Fibroblast of lung (primary cell): ENCODE measurements around the gene UBA3.

ENCODE experiments used
- CTCF ChIP-seq, 2 donors: IDR thresholded peaks in 1 of 2; conservative IDR thresholded peaks in 1 of 2; 1 replicate in 1 of 2; 2 replicates in 1 of 2; pipeline ENCODE4 v1.5.1; 2011 to 2012; ENCODE audit warnings: low read length in 2 of 2, control low read depth in 1 of 2, inconsistent platforms in 1 of 2, low read depth in 1 of 2, mild to moderate bottlenecking in 1 of 2
- EZH2 ChIP-seq: IDR thresholded peaks from 2 replicates; pipeline ENCODE4 v1.5.1; 2012; ENCODE audit warnings: low read length, control low read depth, mild to moderate bottlenecking; ENCODE audit errors: missing control alignments

GRCh38 chr3:69122403-69122802 is 42.2 kb upstream of the UBA3 start, which contains the start of gene LMOD3:
- TF ChIP-seq CTCF (conservative IDR thresholded peaks at IDR 0.05 in 1 of 2, IDR thresholded peaks at IDR 0.05 in 1 of 2; ENCODE audit: low read depth in 1 of 2, low read length in 2 of 2): no peak
- TF ChIP-seq EZH2: no peak
